Trophoblast cell (in vitro differentiated cells and primary cell): Measurements from ENCODE around the gene UNC119.

Source experiments
- DNase-seq, 2 donors: peaks; one replicate each; pipeline ENCODE4 v3.0.0-alpha.2; 2016
- H2AFZ ChIP-seq: 2 replicates; pipeline ENCODE4 v1.6.1; 2013; ENCODE audit warnings: low read length, moderate library complexity, mild to moderate bottlenecking; ENCODE audit not compliant: insufficient read depth, poor library complexity
- H2AK5ac ChIP-seq: 2 replicates; pipeline ENCODE4 v1.6.1; 2013; ENCODE audit warnings: mild to moderate bottlenecking, low read length
- H2BK120ac ChIP-seq: 2 replicates; pipeline ENCODE4 v1.6.1; 2013; ENCODE audit warnings: low read length, mild to moderate bottlenecking, moderate library complexity; ENCODE audit not compliant: insufficient read depth, poor library complexity
- H2BK12ac ChIP-seq: 2 replicates; pipeline ENCODE4 v1.6.1; 2013; ENCODE audit warnings: mild to moderate bottlenecking, low read length, moderate library complexity
- H2BK5ac ChIP-seq: 2 replicates; pipeline ENCODE4 v1.6.1; 2013; ENCODE audit warnings: low read length, low read depth, moderate library complexity, mild to moderate bottlenecking; ENCODE audit not compliant: poor library complexity
- H3K14ac ChIP-seq: 2 replicates; pipeline ENCODE4 v1.6.1; 2013; ENCODE audit warnings: mild to moderate bottlenecking, low read length
- H3K18ac ChIP-seq: 2 replicates; pipeline ENCODE4 v1.6.1; 2013; ENCODE audit warnings: mild to moderate bottlenecking, low read length
- H3K23ac ChIP-seq: 2 replicates; pipeline ENCODE4 v1.6.1; 2013; ENCODE audit warnings: low read length
- H3K27ac ChIP-seq: 2 replicates; pipeline ENCODE4 v1.5.1; 2013; ENCODE audit warnings: low read depth, mild to moderate bottlenecking, inconsistent platforms, low read length, moderate library complexity
- H3K27me3 ChIP-seq: 2 replicates; pipeline ENCODE4 v1.6.1; 2013; ENCODE audit warnings: inconsistent platforms, mild to moderate bottlenecking, low read length, moderate library complexity; ENCODE audit not compliant: insufficient read depth
- H3K36me3 ChIP-seq, 2 experiments: 1 replicate in 1 of 2; 2 replicates in 1 of 2; pipeline ENCODE4 v1.6.1; 2013; ENCODE audit warnings: low read length in 2 of 2, mild to moderate bottlenecking in 2 of 2, moderate library complexity in 1 of 2; ENCODE audit not compliant: insufficient read depth in 2 of 2, control insufficient read depth in 1 of 2
- H3K4ac ChIP-seq: 2 replicates; pipeline ENCODE4 v1.6.1; 2013; ENCODE audit warnings: low read depth, mild to moderate bottlenecking, low read length, moderate library complexity
- H3K4me1 ChIP-seq, 2 experiments: 1 replicate in 1 of 2; 2 replicates in 1 of 2; pipeline ENCODE4 v1.6.1; 2013; ENCODE audit warnings: low read length in 2 of 2, mild to moderate bottlenecking in 2 of 2, moderate library complexity in 1 of 2; ENCODE audit not compliant: insufficient read depth in 2 of 2, control insufficient read depth in 1 of 2
- H3K4me2 ChIP-seq: 2 replicates; pipeline ENCODE4 v1.6.1; 2013; ENCODE audit warnings: inconsistent platforms, mild to moderate bottlenecking, low read length, moderate library complexity
- H3K4me3 ChIP-seq: 2 replicates; pipeline ENCODE4 v1.5.1; 2013; ENCODE audit warnings: mild to moderate bottlenecking, low read depth, low read length, inconsistent platforms
- H3K79me1 ChIP-seq: one replicate; pipeline ENCODE4 v1.6.1; 2013; ENCODE audit warnings: low read length
- H3K79me2 ChIP-seq: 2 replicates; pipeline ENCODE4 v1.6.1; 2013; ENCODE audit warnings: low read length, mild to moderate bottlenecking; ENCODE audit not compliant: control insufficient read depth, insufficient read depth, poor library complexity
- H3K9ac ChIP-seq: 2 replicates; pipeline ENCODE4 v1.6.1; 2013; ENCODE audit warnings: mild to moderate bottlenecking, low read length
- H3K9me3 ChIP-seq: 2 replicates; pipeline ENCODE4 v1.6.1; 2013; ENCODE audit warnings: low read depth, mild to moderate bottlenecking, control low read depth, inconsistent platforms, low read length; ENCODE audit not compliant: insufficient read depth
- H4K12ac ChIP-seq: 2 replicates; pipeline ENCODE4 v1.6.1; 2013; ENCODE audit warnings: low read depth, mild to moderate bottlenecking, low read length, moderate library complexity
- H4K8ac ChIP-seq: 2 replicates; pipeline ENCODE4 v1.6.1; 2013; ENCODE audit warnings: low read depth, mild to moderate bottlenecking, low read length, moderate library complexity
- H4K91ac ChIP-seq: one replicate; pipeline ENCODE4 v1.6.1; 2013; ENCODE audit warnings: low read depth, mild to moderate bottlenecking, low read length, moderate library complexity
- WGBS: extraction: QIAGEN DNeasy Blood & Tissue Kit; methylation state at CpG from one replicate; pipeline ENCODE4 v1.1.7; 2013; ENCODE audit warnings: missing lambda C conversion rate; ENCODE audit not compliant: insufficient read length, insufficient coverage; ENCODE audit errors: extremely low coverage; 5-methylcytosine and 5-hydroxymethylcytosine counted together

UNC119 gene

DNA sequence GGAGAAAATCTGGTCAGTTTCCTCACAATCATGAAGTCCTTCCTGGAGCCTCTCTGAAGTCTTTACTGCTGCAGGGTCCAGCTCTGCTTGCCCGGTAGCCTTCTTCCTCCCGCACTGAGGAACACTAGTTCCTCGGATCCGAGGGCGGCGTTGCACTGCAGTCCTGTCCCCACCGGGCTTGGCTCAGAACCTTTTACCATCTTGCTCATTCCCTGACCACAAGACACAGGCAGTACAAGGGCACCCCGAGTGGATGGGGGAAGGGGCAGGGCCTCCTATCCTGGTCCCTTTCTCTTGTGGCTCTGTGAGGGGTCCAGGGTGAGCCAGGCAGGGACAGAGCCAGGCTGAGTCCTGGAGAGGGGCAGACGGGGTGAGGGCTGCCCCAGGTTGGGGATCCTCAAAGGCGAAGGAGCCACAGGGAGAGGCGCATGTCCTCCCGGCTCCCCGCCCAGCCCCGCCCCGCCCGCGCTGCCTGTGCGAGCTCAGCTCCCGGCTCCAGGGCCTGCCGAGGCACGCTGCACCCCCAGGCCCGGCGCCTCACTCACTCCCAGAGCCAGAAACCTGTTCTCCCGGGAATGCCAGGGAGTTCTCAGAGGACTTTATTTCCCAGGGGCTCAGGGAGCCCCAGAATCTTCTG is 44.7 kb downstream of the UNC119 start:
- Histone ChIP-seq H2BK5ac (no peak overlapping the region), H3K4me3 (no peak overlapping the region), H3K23ac (no peak overlapping the region), H2BK12ac (no peak overlapping the region), H4K12ac (no peak overlapping the region), H2AFZ (no peak overlapping the region), H2AK5ac (no peak overlapping the region), H3K79me1 (no peaks in the 10 kb centered on the region), H3K9ac (no peak overlapping the region), H3K4me1 (no peaks in the 10 kb centered on the region), H3K14ac (no peak overlapping the region), H3K27me3 (no peaks in the 10 kb centered on the region), H4K8ac (no peak overlapping the region), H3K4ac (no peak overlapping the region), H3K36me3 (no peaks in the 10 kb centered on the region), H2BK120ac (no peak overlapping the region), H3K9me3 (peaks cover 1% of the 10 kb centered on the region), H3K79me2 (no peaks in the 10 kb centered on the region), H4K91ac (no peak overlapping the region), H3K18ac (no peak overlapping the region), H3K4me2 (no peak overlapping the region), H3K27ac (no peak overlapping the region)
- DNase-seq: no peak
- WGBS: no CpG with 5 or more reads among the region's 24 CpGs

DNA sequence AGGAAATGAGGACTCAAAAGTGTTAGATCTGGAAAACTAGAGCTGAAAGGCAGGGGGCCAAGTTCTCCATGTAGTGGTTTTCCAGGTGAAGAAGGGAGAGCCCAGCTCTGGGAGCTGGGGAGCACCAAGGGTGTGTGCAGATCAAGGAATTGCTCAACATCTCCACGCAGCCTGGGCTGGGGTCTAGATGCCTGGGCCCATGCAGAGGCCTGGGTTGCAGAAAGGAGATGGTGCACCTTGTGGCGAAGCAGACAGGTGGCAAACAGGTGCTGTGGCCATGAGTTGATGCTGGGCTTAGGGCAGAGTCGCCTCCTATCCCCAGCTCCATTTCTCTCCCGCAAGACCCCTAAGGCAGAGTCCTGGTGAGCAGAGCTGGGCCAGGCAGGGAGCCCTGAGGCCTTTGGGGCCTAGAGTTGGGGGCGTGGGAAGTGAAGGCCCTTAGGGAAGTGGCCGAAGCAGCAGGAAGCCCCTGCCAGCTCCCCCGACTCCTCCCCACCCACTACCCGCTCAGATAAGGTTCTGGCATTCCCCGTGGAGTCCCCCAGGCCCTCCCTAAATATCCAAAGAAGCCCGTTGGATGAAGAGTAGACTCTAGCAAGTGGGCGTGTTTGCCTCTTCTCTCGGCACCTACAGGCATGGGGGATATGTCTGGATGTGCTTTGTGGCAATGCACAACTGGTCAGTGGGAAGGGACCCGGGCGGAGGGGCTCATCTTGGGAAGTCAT is 45.5 kb downstream of the UNC119 start:
- Histone ChIP-seq H3K18ac (no peak overlapping the region), H3K27ac (no peak overlapping the region), H2BK5ac (no peak overlapping the region), H2BK120ac (no peak overlapping the region), H3K4me3 (no peak overlapping the region), H2AK5ac (no peak overlapping the region), H3K36me3 (no peaks in the 10 kb centered on the region), H3K79me2 (no peaks in the 10 kb centered on the region), H3K4me2 (no peak overlapping the region), H2AFZ (no peak overlapping the region), H2BK12ac (no peak overlapping the region), H4K8ac (no peak overlapping the region), H4K91ac (no peak overlapping the region), H3K9ac (no peak overlapping the region), H3K79me1 (no peaks in the 10 kb centered on the region), H3K4ac (no peak overlapping the region), H3K4me1 (no peaks in the 10 kb centered on the region), H3K27me3 (no peaks in the 10 kb centered on the region), H3K14ac (no peak overlapping the region), H3K23ac (no peak overlapping the region), H4K12ac (no peak overlapping the region), H3K9me3 (peaks cover 1% of the 10 kb centered on the region)
- WGBS: no CpG with 5 or more reads among the region's 14 CpGs
- no peak for DNase-seq

DNA sequence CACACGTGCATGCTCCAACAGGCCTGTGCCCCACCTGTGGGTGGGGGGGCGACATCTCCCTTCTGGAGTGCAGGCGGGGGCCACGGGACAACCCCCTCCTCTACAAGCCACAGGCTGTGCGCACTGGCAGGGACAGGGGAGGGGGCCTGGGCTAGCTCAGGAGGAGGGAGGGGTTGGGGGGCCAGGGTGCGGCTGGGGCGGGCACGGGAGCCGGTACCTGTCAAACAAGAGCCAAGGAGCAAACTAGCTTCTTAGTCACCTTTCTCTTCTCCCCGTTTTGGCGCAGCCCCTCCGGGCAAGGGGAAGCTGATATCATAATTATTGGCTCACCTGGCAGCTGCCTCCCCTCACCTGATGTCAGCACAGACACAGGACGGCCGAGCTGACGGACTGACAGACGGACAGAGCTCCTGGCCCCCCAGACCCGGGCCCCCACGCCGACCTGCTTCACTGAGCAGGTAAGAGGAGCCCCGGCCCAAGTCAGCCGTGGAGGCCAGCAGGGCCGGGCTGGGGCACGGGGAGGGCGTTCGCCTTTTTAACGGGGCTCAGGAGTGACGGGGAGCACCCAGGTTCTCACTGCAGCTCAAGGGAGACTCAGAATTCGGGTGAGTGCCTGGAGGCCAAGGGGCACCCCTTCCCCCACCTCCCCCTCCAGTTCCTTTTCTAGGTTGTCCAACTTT is 46.3 kb downstream of the UNC119 start, which contains the start of gene FOXN1:
Gene FOXN1 (plus strand): TSS at position 363 of the 680 bp plus-strand sequence. CDS start 17,622 bp downstream, outside the sequence.
- no peak within 1 kb of the TSS for H3K4me2 ChIP-seq
- no peak within 1 kb of the TSS for H3K4ac ChIP-seq
- no peak within 1 kb of the TSS for H2BK5ac ChIP-seq
- no peak within 1 kb of the TSS for H2AFZ ChIP-seq
- no peak within 1 kb of the TSS for H3K14ac ChIP-seq
- no CpG with 5 or more reads among the region's 28 CpGs for WGBS
- H4K12ac ChIP-seq: no peak within 1 kb of the TSS
- H3K27ac ChIP-seq: no peak within 1 kb of the TSS
- no peak within 1 kb of the TSS for H2BK120ac ChIP-seq
- no peak within 1 kb of the TSS for H4K8ac ChIP-seq
- peaks cover 1% of the 10 kb centered on the region for H3K9me3 ChIP-seq
- H3K23ac ChIP-seq: no peak within 1 kb of the TSS
- H2BK12ac ChIP-seq: no peak within 1 kb of the TSS
- no peak for DNase-seq
- no peak within 1 kb of the TSS for H3K18ac ChIP-seq
- no peak within 1 kb of the TSS for H2AK5ac ChIP-seq
- no peaks in the 10 kb centered on the region for H3K27me3 ChIP-seq
- H3K36me3 ChIP-seq: no peaks in the 10 kb centered on the region
- H3K79me1 ChIP-seq: no peaks in the 10 kb centered on the region
- H3K4me1 ChIP-seq: no peaks in the 10 kb centered on the region
- no peaks in the 10 kb centered on the region for H3K79me2 ChIP-seq
- no peak within 1 kb of the TSS for H4K91ac ChIP-seq
- H3K9ac ChIP-seq: no peak within 1 kb of the TSS
- H3K4me3 ChIP-seq: no peak within 1 kb of the TSS

DNA sequence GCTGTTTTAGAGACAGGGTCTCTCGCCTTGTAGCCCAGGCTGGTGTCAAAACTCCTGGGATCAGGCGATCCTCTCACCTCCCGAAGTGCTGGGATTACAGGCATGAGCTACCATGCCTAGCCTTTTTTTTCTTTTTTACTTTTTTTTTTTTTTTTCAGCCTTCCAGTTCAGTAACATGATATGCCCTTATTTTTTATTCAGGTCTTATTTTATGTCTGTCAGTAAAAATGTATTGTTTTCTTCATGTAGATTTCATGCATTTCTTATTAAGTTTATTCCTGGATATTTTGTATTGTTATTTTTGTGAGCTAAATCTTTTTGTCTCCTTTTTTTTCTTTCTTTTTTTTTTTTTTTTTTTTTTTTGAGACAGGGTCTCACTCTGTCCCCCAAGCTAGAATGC is 49.0 kb downstream of the UNC119 start:
- Histone ChIP-seq H3K4ac (no peak overlapping the region), H3K4me3 (no peak overlapping the region), H2BK12ac (no peak overlapping the region), H3K4me2 (no peak overlapping the region), H3K79me1 (no peaks in the 10 kb centered on the region), H3K4me1 (no peaks in the 10 kb centered on the region), H3K9me3 (peaks cover 1% of the 10 kb centered on the region), H3K18ac (no peak overlapping the region), H3K23ac (no peak overlapping the region), H3K14ac (no peak overlapping the region), H3K27me3 (no peaks in the 10 kb centered on the region), H4K8ac (no peak overlapping the region), H4K91ac (no peak overlapping the region), H3K79me2 (no peaks in the 10 kb centered on the region), H3K9ac (no peak overlapping the region), H2AFZ (no peak overlapping the region), H2AK5ac (no peak overlapping the region), H2BK120ac (no peak overlapping the region), H3K36me3 (no peaks in the 10 kb centered on the region), H2BK5ac (no peak overlapping the region), H3K27ac (no peak overlapping the region), H4K12ac (no peak overlapping the region)
- no peak for DNase-seq
- no CpG with 5 or more reads among the region's 3 CpGs for WGBS
